Endothelial cell of umbilical vein (primary cell): Measurements from ENCODE around the gene PROK1. TPM values are rescaled to one million over a fixed set of nuclear protein-coding genes. Genes with fewer than 3 reads are reported as not detected.

Experiments used
- BruUV-seq: library from RNA; stranded (reverse); fragments of 400-500 nt; replicated peaks from 2 replicates; lab custom pipeline; 2021; lab: Mats Ljungman, UMichigan
- CTCF ChIA-PET: fragments of 300-600, 350-600 bp; sonication (Branson Sonifier 250); formaldehyde crosslinking; loops from one replicate; lab custom pipeline; 2021; ENCODE audit warnings: antibody characterized with exemption, inconsistent platforms; lab: Charles Lee
- POLR2A ChIA-PET: fragments of 300-600, 350-600 bp; sonication (Branson Sonifier 250); formaldehyde crosslinking; loops from one replicate; lab custom pipeline; 2021; ENCODE audit warnings: antibody characterized with exemption, inconsistent platforms; lab: Charles Lee
- DNase-seq: peaks from one replicate; pipeline ENCODE4 v3.0.0-alpha.2; 2011; ENCODE audit warnings: low read depth, low spot score
- FAIRE-seq: peaks from 2 replicates; lab custom pipeline; 2011; peaks lifted over from hg19 to GRCh38; lab: Jason Lieb, UNC
- H2AFZ ChIP-seq: 2 replicates; pipeline ENCODE4 v1.6.0; 2012; ENCODE audit warnings: low read depth, low read length, control low read depth, inconsistent platforms
- H3K27ac ChIP-seq: 2 replicates; pipeline ENCODE4 v1.5.1; 2011; ENCODE audit warnings: low read depth, mild to moderate bottlenecking, control low read depth, low read length, moderate library complexity; ENCODE audit not compliant: insufficient read depth
- H3K27me3 ChIP-seq, 2 experiments: 2 replicates each; pipeline versions ENCODE4 v1.6.0 to v1.6.1; 2011; ENCODE audit warnings: low read length in 2 of 2, mixed read lengths in 1 of 2; ENCODE audit not compliant: control insufficient read depth in 2 of 2, insufficient read depth in 2 of 2
- H3K36me3 ChIP-seq, 2 experiments: 2 replicates in 1 of 2; 3 replicates in 1 of 2; pipeline ENCODE4 v1.5.1; 2011; ENCODE audit warnings: low read length in 2 of 2, mild to moderate bottlenecking in 1 of 2, moderate library complexity in 1 of 2; ENCODE audit not compliant: control insufficient read depth in 2 of 2, insufficient read depth in 2 of 2; ENCODE audit errors: extremely low read depth in 1 of 2
- H3K4me1 ChIP-seq: 3 replicates; pipeline ENCODE4 v1.5.1; 2011; ENCODE audit warnings: mild to moderate bottlenecking, low read length; ENCODE audit not compliant: control insufficient read depth, insufficient read depth; ENCODE audit errors: extremely low read depth
- H3K4me2 ChIP-seq: 2 replicates; pipeline ENCODE4 v1.6.1; 2011; ENCODE audit warnings: low read length, control low read depth, mixed read lengths; ENCODE audit not compliant: insufficient read depth
- H3K4me3 ChIP-seq, 3 experiments: fragments of 200-600 bp in 1 of 3; sonication (generic), shearing (Covaris generic) in 1 of 3; replicated peaks in 1 of 3; 2 replicates each; pipeline ENCODE4 v1.5.1; 2011 to 2016; ENCODE audit warnings: control low read depth in 3 of 3, low read length in 3 of 3, mild to moderate bottlenecking in 2 of 3, inconsistent platforms in 1 of 3, low read depth in 1 of 3, moderate library complexity in 1 of 3; ENCODE audit not compliant: insufficient read depth in 1 of 3
- H3K79me2 ChIP-seq: 2 replicates; pipeline ENCODE4 v1.6.0; 2012; ENCODE audit warnings: low read length, inconsistent platforms; ENCODE audit not compliant: control insufficient read depth, insufficient read depth
- H3K9ac ChIP-seq: replicated peaks from 2 replicates; pipeline ENCODE3; 2011; ENCODE audit warnings: low read length, control low read depth; ENCODE audit not compliant: insufficient read depth; ENCODE audit errors: extremely low read depth
- H3K9me1 ChIP-seq: replicated peaks from 3 replicates; pipeline ENCODE4 v1.6.0; 2011; ENCODE audit warnings: mild to moderate bottlenecking, low read length; ENCODE audit not compliant: control insufficient read depth, insufficient read depth; ENCODE audit errors: extremely low read depth
- H3K9me3 ChIP-seq: replicated peaks from 2 replicates; pipeline ENCODE4 v1.5.1; 2012; ENCODE audit warnings: low read length, inconsistent platforms; ENCODE audit not compliant: control insufficient read depth, insufficient read depth
- H4K20me1 ChIP-seq: replicated peaks from 2 replicates; pipeline ENCODE3; 2011; ENCODE audit warnings: mild to moderate bottlenecking, low read length; ENCODE audit not compliant: control insufficient read depth, insufficient read depth; ENCODE audit errors: extremely low read depth
- EZH2 ChIP-seq: IDR thresholded peaks from 2 replicates; pipeline ENCODE4 v1.6.1; 2012; ENCODE audit warnings: borderline replicate concordance, low read depth, mild to moderate bottlenecking, moderate library complexity, low read length, inconsistent platforms; ENCODE audit not compliant: severe bottlenecking
- FOS ChIP-seq: IDR thresholded peaks from 2 replicates; pipeline ENCODE4 v1.6.1; 2011; ENCODE audit warnings: mild to moderate bottlenecking, low read length, moderate library complexity, borderline replicate concordance; ENCODE audit not compliant: insufficient read depth
- GATA2 ChIP-seq: IDR thresholded peaks from 2 replicates; pipeline ENCODE4 v1.7.0; 2011; ENCODE audit warnings: low read depth, mild to moderate bottlenecking, moderate library complexity, mixed read lengths, low read length; ENCODE audit not compliant: insufficient read length, insufficient read depth
- JUN ChIP-seq: IDR thresholded peaks from 2 replicates; pipeline ENCODE4 v1.6.1; 2011; ENCODE audit warnings: borderline replicate concordance, low read depth; ENCODE audit not compliant: insufficient read length, insufficient read depth
- MYC ChIP-seq: IDR thresholded peaks from one replicate; pipeline ENCODE4 v1.6.1; 2011; ENCODE audit warnings: mild to moderate bottlenecking, low read depth, low read length
- POLR2A ChIP-seq: IDR thresholded peaks from 2 replicates; pipeline ENCODE4 v1.6.1; 2012; ENCODE audit warnings: low read depth, mild to moderate bottlenecking, control low read depth, low read length
- POLR2AphosphoS5 ChIP-seq: IDR thresholded peaks from 2 replicates; pipeline ENCODE4 v1.6.1; 2012; ENCODE audit warnings: low read depth, mild to moderate bottlenecking, control low read depth, low read length, moderate library complexity; ENCODE audit not compliant: insufficient read depth
- dilution Hi-C: fragments of 300-500 bp; cut with MboI; formaldehyde crosslinking; loops from one replicate; pipeline ENCODE4 v1.15.0; 2019; ENCODE audit warnings: low sequenced_read_pairs; ENCODE audit not compliant: extremely low pct_ligation_motif_present
- intact Hi-C: fragments of 100-400 bp; cut with micrococcal nuclease; formaldehyde crosslinking; loops from one replicate; pipeline ENCODE4 v1.10.0; 2022
- polyA plus RNA-seq, 4 experiments: library from polyadenylated mRNA; depleted of rRNA in 3 of 4; stranded (reverse) in 3 of 4; unstranded in 1 of 4; fragments of >200 nt; gene quantifications; 2 replicates each; pipeline versions ENCODE4 v1.2.1 to v1.2.3, GENCODE V29; 2011 to 2012; ENCODE audit warnings: missing spikeins in 1 of 4
- total RNA-seq: library from RNA; stranded (reverse); gene quantifications from 2 replicates; pipeline ENCODE4 v1.2.3, GENCODE V29; 2021
- TF ChIP-seq, protein P1 (sequence below): IDR thresholded peaks from 2 replicates; pipeline ENCODE4 v1.6.1; 2011; ENCODE audit not compliant: insufficient read depth, insufficient read length
- TF ChIP-seq, protein P2 (sequence below), 2 donors: IDR thresholded peaks; 1 replicate in 1 of 2; 2 replicates in 1 of 2; pipeline ENCODE4 v1.5.1; 2011; ENCODE audit warnings: low read length in 2 of 2, mild to moderate bottlenecking in 2 of 2, moderate library complexity in 2 of 2, control low read depth in 1 of 2, inconsistent platforms in 1 of 2, low read depth in 1 of 2; ENCODE audit not compliant: insufficient read depth in 1 of 2; ENCODE audit errors: extremely low read depth in 1 of 2

Gene PROK1
- total and polyA plus RNA-seq, 2 donors (not counting 3 experiments of a cell fraction or from before 2014, with no cell fraction given), result not detected

DNA sequence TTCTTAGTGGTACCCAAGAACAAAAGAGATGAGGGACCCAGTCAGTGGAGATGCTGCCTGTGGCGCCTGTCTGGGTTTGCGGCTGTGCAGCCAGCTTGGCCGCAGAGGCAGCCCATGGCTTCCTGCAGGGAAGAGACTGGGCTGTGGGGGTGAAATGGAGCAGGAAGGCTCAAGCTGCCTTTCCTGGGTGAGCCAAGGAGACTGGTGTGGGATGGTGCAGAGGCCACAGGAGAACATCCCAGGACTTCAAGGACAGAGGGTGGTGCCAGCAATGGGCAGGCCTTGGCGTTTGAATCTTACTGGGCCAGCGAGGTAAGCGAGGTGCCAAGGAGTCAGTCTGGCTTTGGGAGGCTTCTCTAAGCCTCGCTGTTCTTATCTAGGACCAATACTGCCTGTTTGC is 41.6 kb downstream of the PROK1 start:
- Histone ChIP-seq H3K4me3 (no peak overlapping the region), H3K4me2 (no peak overlapping the region), H3K79me2 (no peaks in the 10 kb centered on the region), H3K4me1 (no peaks in the 10 kb centered on the region), H3K36me3 (no peaks in the 10 kb centered on the region), H3K27me3 (peaks cover 0 to 7% of the 10 kb centered on the region in 2 experiments), H2AFZ (no peak overlapping the region), H4K20me1 (no peaks in the 10 kb centered on the region), H3K27ac (no peak overlapping the region), H3K9ac (no peak overlapping the region), H3K9me1 (no peaks in the 10 kb centered on the region), H3K9me3 (no peaks in the 10 kb centered on the region)
- FAIRE-seq (no peak), DNase-seq (no peak)
- ChIA-PET POLR2A (no interaction called here), CTCF (interaction anchor here (1.2 to 1.8 kb wide), 3 partner anchors 32 to 296 kb away, joined by 3 to 6 read pairs (median 6); no protein-coding TSS in a partner anchor)
- intact Hi-C loops, result no loop called here
- TF ChIP-seq JUN (no peak), MYC (no peak), POLR2A (no peak), EZH2 (no peak), POLR2AphosphoS5 (no peak), GATA2 (no peak), FOS (no peak)
- TF ChIP-seq, protein P1, sequence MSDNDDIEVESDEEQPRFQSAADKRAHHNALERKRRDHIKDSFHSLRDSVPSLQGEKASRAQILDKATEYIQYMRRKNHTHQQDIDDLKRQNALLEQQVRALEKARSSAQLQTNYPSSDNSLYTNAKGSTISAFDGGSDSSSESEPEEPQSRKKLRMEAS, result no peak
- TF ChIP-seq, protein P2, sequence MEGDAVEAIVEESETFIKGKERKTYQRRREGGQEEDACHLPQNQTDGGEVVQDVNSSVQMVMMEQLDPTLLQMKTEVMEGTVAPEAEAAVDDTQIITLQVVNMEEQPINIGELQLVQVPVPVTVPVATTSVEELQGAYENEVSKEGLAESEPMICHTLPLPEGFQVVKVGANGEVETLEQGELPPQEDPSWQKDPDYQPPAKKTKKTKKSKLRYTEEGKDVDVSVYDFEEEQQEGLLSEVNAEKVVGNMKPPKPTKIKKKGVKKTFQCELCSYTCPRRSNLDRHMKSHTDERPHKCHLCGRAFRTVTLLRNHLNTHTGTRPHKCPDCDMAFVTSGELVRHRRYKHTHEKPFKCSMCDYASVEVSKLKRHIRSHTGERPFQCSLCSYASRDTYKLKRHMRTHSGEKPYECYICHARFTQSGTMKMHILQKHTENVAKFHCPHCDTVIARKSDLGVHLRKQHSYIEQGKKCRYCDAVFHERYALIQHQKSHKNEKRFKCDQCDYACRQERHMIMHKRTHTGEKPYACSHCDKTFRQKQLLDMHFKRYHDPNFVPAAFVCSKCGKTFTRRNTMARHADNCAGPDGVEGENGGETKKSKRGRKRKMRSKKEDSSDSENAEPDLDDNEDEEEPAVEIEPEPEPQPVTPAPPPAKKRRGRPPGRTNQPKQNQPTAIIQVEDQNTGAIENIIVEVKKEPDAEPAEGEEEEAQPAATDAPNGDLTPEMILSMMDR (IDR thresholded peaks at IDR 0.05; ENCODE audit: extremely low read depth in 1 of 2, insufficient read depth in 1 of 2, low read depth in 1 of 2, low read length in 2 of 2), result no peak
- dilution Hi-C loops, result no loop called here
- no TSS peak for BruUV-seq
